Measurements from ENCODE around the gene DROSHA. TPM values are rescaled to one million over a fixed set of nuclear protein-coding genes. Genes with fewer than 3 reads are reported as not detected.
A peak's percentile ranks its signal among the peaks of the same experiment; 100 is the strongest.

Gene DROSHA
- polyA plus RNA-seq, 1 donor = 57.0 TPM

DNA sequence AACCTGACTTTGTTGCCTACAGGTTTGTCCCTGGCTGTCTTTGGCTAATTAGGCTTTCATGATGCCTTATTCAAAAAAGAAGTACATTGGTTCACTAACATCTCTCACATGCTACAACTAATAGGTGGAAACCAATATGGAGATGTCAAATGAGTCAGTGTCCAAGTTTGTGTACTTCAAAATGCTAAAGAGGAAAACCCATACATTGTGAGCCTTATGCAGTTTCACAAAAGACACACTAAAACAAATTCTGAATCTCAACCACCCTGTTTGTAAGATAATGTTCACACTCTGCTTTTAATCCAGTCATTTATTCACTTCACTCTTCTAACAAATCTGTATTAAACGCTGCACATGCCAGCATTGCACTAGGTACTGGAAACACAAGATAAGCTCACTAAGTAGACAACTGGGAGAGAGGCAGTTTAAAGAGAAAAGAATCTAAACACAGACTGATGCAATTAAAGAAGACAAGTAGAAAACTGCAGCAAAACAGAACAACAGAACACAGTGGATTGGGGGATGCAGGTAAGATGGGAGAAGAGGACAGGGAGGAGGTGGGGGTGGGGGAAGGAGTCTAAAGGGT is 104.1 kb downstream of the DROSHA start:
- H3K27me3 ChIP-seq (ENCODE audit: control insufficient read depth, insufficient read depth, low read length) = no peaks in the 10 kb centered on the region
- no peaks in the 10 kb centered on the region for H3K9me3 ChIP-seq (ENCODE audit: control insufficient read depth, low read depth, low read length)
- WGBS (ENCODE audit: insufficient coverage, low lambda C conversion rate) = no CpG with 5 or more reads among the region's 1 CpG
- no peak overlapping the region for H3K4me3 ChIP-seq (ENCODE audit: low read length)
- DNase-seq = no peak
- peaks cover 15% of the 10 kb centered on the region for H3K36me3 ChIP-seq (ENCODE audit: control insufficient read depth, insufficient read depth, low read length)
- H3K27ac ChIP-seq (ENCODE audit: low read length) = no peak overlapping the region
- no peaks in the 10 kb centered on the region for H3K4me1 ChIP-seq (ENCODE audit: control insufficient read depth, insufficient read depth, low read length)

- H3K36me3 ChIP-seq (ENCODE audit: control insufficient read depth, insufficient read depth, low read length) = peaks cover 17% of the 10 kb centered on the region
- H3K4me1 ChIP-seq (ENCODE audit: control insufficient read depth, insufficient read depth, low read length) = no peaks in the 10 kb centered on the region
- 88% methylated on average over 1 of the region's 4 CpGs for WGBS (ENCODE audit: insufficient coverage, low lambda C conversion rate)
- DNase-seq = peak; percentile 12 to 30
- H3K27ac ChIP-seq (ENCODE audit: low read length) = peak overlapping the region; percentile 8
- no peaks in the 10 kb centered on the region for H3K9me3 ChIP-seq (ENCODE audit: control insufficient read depth, low read depth, low read length)
- H3K4me3 ChIP-seq (ENCODE audit: low read length) = no peak overlapping the region
- H3K27me3 ChIP-seq (ENCODE audit: control insufficient read depth, insufficient read depth, low read length) = no peaks in the 10 kb centered on the region
Measured at GRCh38 chr5:31427013-31427723, 104.7 kb downstream of the DROSHA start.

- H3K4me3 ChIP-seq (ENCODE audit: low read length) = no peak overlapping the region
- H3K36me3 ChIP-seq (ENCODE audit: control insufficient read depth, insufficient read depth, low read length) = peaks cover 45% of the 10 kb centered on the region
- no peaks in the 10 kb centered on the region for H3K9me3 ChIP-seq (ENCODE audit: control insufficient read depth, low read depth, low read length)
- H3K4me1 ChIP-seq (ENCODE audit: control insufficient read depth, insufficient read depth, low read length) = no peaks in the 10 kb centered on the region
- 91% methylated on average over 4 of the region's 7 CpGs for WGBS (ENCODE audit: insufficient coverage, low lambda C conversion rate)
- no peak overlapping the region for H3K27ac ChIP-seq (ENCODE audit: low read length)
- no peaks in the 10 kb centered on the region for H3K27me3 ChIP-seq (ENCODE audit: control insufficient read depth, insufficient read depth, low read length)
- DNase-seq = no peak
Measured at GRCh38 chr5:31421806-31422586, 109.9 kb downstream of the DROSHA start.

DNA sequence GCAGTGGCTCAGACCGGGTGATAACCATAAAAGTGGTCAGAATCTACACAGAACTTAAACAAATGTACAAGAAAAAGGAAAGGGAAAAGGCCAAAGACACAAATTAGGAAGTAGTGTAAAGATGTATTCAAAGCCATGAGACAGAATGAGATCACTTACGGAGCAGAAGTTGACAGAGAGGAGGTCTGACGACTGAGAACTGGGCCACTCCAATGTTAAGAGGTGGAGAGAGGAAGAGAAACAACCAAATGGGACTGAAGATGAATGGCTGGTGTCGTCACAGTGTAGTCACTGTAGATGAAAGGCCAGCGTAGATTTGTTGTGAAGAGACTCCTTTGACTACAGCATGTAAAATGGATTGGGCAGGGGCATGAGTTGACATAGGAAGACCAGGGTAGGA is 114.4 kb downstream of the DROSHA start:
- Histone ChIP-seq H3K9me3 (ENCODE audit: control insufficient read depth, low read depth, low read length) (no peaks in the 10 kb centered on the region), H3K4me3 (ENCODE audit: low read length) (no peak overlapping the region), H3K4me1 (ENCODE audit: control insufficient read depth, insufficient read depth, low read length) (no peaks in the 10 kb centered on the region), H3K27ac (ENCODE audit: low read length) (no peak overlapping the region), H3K27me3 (ENCODE audit: control insufficient read depth, insufficient read depth, low read length) (no peaks in the 10 kb centered on the region), H3K36me3 (ENCODE audit: control insufficient read depth, insufficient read depth, low read length) (peaks cover 63% of the 10 kb centered on the region)
- no peak for DNase-seq
- 100% methylated on average over 2 of the region's 5 CpGs for WGBS (ENCODE audit: insufficient coverage, low lambda C conversion rate)

- no peak for DNase-seq
- no peak overlapping the region for H3K4me3 ChIP-seq (ENCODE audit: low read length)
- H3K4me1 ChIP-seq (ENCODE audit: control insufficient read depth, insufficient read depth, low read length) = no peaks in the 10 kb centered on the region
- WGBS (ENCODE audit: insufficient coverage, low lambda C conversion rate) = 100% methylated on average over 1 of the region's 3 CpGs
- H3K27ac ChIP-seq (ENCODE audit: low read length) = no peak overlapping the region
- no peaks in the 10 kb centered on the region for H3K9me3 ChIP-seq (ENCODE audit: control insufficient read depth, low read depth, low read length)
- no peaks in the 10 kb centered on the region for H3K27me3 ChIP-seq (ENCODE audit: control insufficient read depth, insufficient read depth, low read length)
- H3K36me3 ChIP-seq (ENCODE audit: control insufficient read depth, insufficient read depth, low read length) = peaks cover 58% of the 10 kb centered on the region
Measured at GRCh38 chr5:31416547-31416946, 115.3 kb downstream of the DROSHA start.

- H3K4me1 ChIP-seq (ENCODE audit: control insufficient read depth, insufficient read depth, low read length) = no peaks in the 10 kb centered on the region
- peaks cover 57% of the 10 kb centered on the region for H3K36me3 ChIP-seq (ENCODE audit: control insufficient read depth, insufficient read depth, low read length)
Measured at GRCh38 chr5:31415960-31416359, 115.9 kb downstream of the DROSHA start.

DNA sequence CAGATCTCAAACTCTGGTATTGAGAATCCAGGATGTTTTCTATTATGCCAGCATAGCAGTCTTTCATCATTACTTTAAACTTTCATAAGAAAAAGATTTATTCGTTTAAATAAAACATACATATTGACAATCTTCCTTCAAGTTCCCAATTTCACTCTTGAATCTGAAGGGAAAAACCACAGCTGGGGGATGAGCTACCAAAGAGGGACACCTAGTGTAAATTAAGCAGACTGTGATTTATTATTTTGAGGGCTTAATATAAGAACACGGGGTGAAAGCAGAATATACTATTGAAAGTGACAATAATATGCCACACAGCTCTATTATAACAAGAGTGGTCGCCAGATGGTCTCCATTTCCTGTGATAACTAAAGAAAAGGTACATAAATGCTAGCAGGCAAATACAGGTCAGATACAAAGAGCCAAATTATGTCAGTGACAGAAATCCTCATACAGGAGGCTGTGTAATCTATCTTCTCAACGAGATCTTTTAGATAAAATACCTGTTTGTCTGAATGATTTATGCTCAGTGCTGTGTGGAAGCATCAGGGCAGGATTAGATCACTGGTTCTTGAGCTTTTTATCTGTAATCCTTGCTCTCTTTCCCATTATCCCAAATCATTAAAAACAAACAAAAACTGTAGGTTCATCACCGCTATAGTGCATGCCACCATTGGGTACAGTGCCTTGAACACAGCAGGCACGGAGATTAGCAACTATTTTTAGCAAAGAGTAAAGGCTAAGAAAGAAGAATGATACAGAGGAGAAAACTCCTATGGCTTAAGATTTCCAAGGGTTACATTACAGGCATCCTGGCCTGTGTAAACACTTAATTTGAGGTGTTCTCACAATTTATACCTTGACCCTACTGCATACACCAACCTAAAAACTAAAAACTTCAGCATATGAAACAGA is 116.6 kb downstream of the DROSHA start:
- H3K27me3 ChIP-seq (ENCODE audit: control insufficient read depth, insufficient read depth, low read length) = no peaks in the 10 kb centered on the region
- H3K4me1 ChIP-seq (ENCODE audit: control insufficient read depth, insufficient read depth, low read length) = no peaks in the 10 kb centered on the region
- no peak for DNase-seq
- peaks cover 56% of the 10 kb centered on the region for H3K36me3 ChIP-seq (ENCODE audit: control insufficient read depth, insufficient read depth, low read length)
- H3K27ac ChIP-seq (ENCODE audit: low read length) = no peak overlapping the region
- H3K9me3 ChIP-seq (ENCODE audit: control insufficient read depth, low read depth, low read length) = no peaks in the 10 kb centered on the region
- WGBS (ENCODE audit: insufficient coverage, low lambda C conversion rate) = 77% methylated on average over 3 of the region's 6 CpGs
- no peak overlapping the region for H3K4me3 ChIP-seq (ENCODE audit: low read length)

More at GRCh38 chr5:31415960-31416359, 115.9 kb downstream of the DROSHA start:
- Histone ChIP-seq H3K27ac (ENCODE audit: low read length) (no peak overlapping the region), H3K4me3 (ENCODE audit: low read length) (no peak overlapping the region), H3K27me3 (ENCODE audit: control insufficient read depth, insufficient read depth, low read length) (no peaks in the 10 kb centered on the region), H3K9me3 (ENCODE audit: control insufficient read depth, low read depth, low read length) (no peaks in the 10 kb centered on the region)
- no peak for DNase-seq
- no CpG with 5 or more reads among the region's 2 CpGs for WGBS (ENCODE audit: insufficient coverage, low lambda C conversion rate)

GRCh38 chr5:31413030-31413812 is 118.7 kb downstream of the DROSHA start:
- Histone ChIP-seq H3K4me1 (ENCODE audit: control insufficient read depth, insufficient read depth, low read length) (no peaks in the 10 kb centered on the region), H3K4me3 (ENCODE audit: low read length) (no peak overlapping the region), H3K27ac (ENCODE audit: low read length) (no peak overlapping the region), H3K9me3 (ENCODE audit: control insufficient read depth, low read depth, low read length) (no peaks in the 10 kb centered on the region), H3K36me3 (ENCODE audit: control insufficient read depth, insufficient read depth, low read length) (peaks cover 57% of the 10 kb centered on the region), H3K27me3 (ENCODE audit: control insufficient read depth, insufficient read depth, low read length) (no peaks in the 10 kb centered on the region)
- no peak for DNase-seq
- no CpG with 5 or more reads among the region's 8 CpGs for WGBS (ENCODE audit: insufficient coverage, low lambda C conversion rate)

- no peak for DNase-seq
- Histone ChIP-seq H3K36me3 (ENCODE audit: control insufficient read depth, insufficient read depth, low read length) (peaks cover 51% of the 10 kb centered on the region), H3K4me3 (ENCODE audit: low read length) (no peak overlapping the region), H3K27me3 (ENCODE audit: control insufficient read depth, insufficient read depth, low read length) (no peaks in the 10 kb centered on the region), H3K4me1 (ENCODE audit: control insufficient read depth, insufficient read depth, low read length) (no peaks in the 10 kb centered on the region), H3K27ac (ENCODE audit: low read length) (no peak overlapping the region), H3K9me3 (ENCODE audit: control insufficient read depth, low read depth, low read length) (no peaks in the 10 kb centered on the region)
- WGBS (ENCODE audit: insufficient coverage, low lambda C conversion rate) = 83% methylated on average over 1 of the region's 1 CpG
Measured at GRCh38 chr5:31412324-31412723, 119.6 kb downstream of the DROSHA start.
